ENCODE results near the gene MOB1B. TPM values are rescaled to one million over a fixed set of nuclear protein-coding genes. Genes with fewer than 3 reads are reported as not detected.

Gene MOB1B
- total RNA-seq, 1 experiment from 2014 or later = 14.5 TPM

GRCh38 chr4:70859066-70859465 lies 43.1 kb upstream of the MOB1B start:
- no peaks in the 10 kb centered on the region for H3K9me2 ChIP-seq (ENCODE audit: insufficient read depth)
- H3F3A ChIP-seq (ENCODE audit: insufficient read depth, low read depth) = no peaks in the 10 kb centered on the region
- BruUV-seq (replicated peaks) = no TSS peak
- intact Hi-C loops (cut with micrococcal nuclease; ENCODE audit: unreplicated experiment) = no loop called here
- H3K27ac ChIP-seq = no peak overlapping the region
- H3K27me3 ChIP-seq (ENCODE audit: insufficient read depth, low read depth) = no peaks in the 10 kb centered on the region
- TF ChIP-seq EZH2 (IDR thresholded peaks at IDR 0.05; ENCODE audit: low read depth) = no peak
- TF ChIP-seq CTCF (conservative IDR thresholded peaks at IDR 0.05) = no peak
- DNase-seq = no peak
- ChIA-PET POLR2A (ENCODE audit: unreplicated experiment) (no interaction called here), CTCF (no interaction called here)
- H3K9me3 ChIP-seq (ENCODE audit: insufficient read depth, low read depth) = no peaks in the 10 kb centered on the region
- no peaks in the 10 kb centered on the region for H4K20me1 ChIP-seq (ENCODE audit: insufficient read depth)
- no peaks in the 10 kb centered on the region for H3K4me1 ChIP-seq (replicated peaks; ENCODE audit: insufficient read depth)
- no peak overlapping the region for H3K4me2 ChIP-seq
- H3K4me3 ChIP-seq = no peak overlapping the region
- no peaks in the 10 kb centered on the region for H3K36me3 ChIP-seq (ENCODE audit: low read depth)
- H3K79me2 ChIP-seq (ENCODE audit: low read depth) = no peaks in the 10 kb centered on the region
- H2AFZ ChIP-seq = no peak overlapping the region

- Histone ChIP-seq H3K4me1 (replicated peaks; ENCODE audit: insufficient read depth) (no peaks in the 10 kb centered on the region), H3K9me3 (ENCODE audit: insufficient read depth, low read depth) (no peaks in the 10 kb centered on the region), H3K9me2 (ENCODE audit: insufficient read depth) (no peaks in the 10 kb centered on the region), H4K20me1 (ENCODE audit: insufficient read depth) (no peaks in the 10 kb centered on the region), H3F3A (ENCODE audit: insufficient read depth, low read depth) (no peaks in the 10 kb centered on the region), H3K27ac (no peak overlapping the region), H3K27me3 (ENCODE audit: insufficient read depth, low read depth) (no peaks in the 10 kb centered on the region), H3K4me3 (no peak overlapping the region), H3K4me2 (no peak overlapping the region), H3K36me3 (ENCODE audit: low read depth) (no peaks in the 10 kb centered on the region), H2AFZ (no peak overlapping the region), H3K79me2 (ENCODE audit: low read depth) (no peaks in the 10 kb centered on the region)
- no peak for DNase-seq
- CTCF ChIA-PET = no interaction called here
- no TSS peak for BruUV-seq (replicated peaks)
- TF ChIP-seq EZH2 (IDR thresholded peaks at IDR 0.05; ENCODE audit: low read depth) = no peak
- no peak for TF ChIP-seq CTCF (conservative IDR thresholded peaks at IDR 0.05)
- intact Hi-C loops (cut with micrococcal nuclease; ENCODE audit: unreplicated experiment) = no loop called here
- POLR2A ChIA-PET (ENCODE audit: unreplicated experiment) = no interaction called here
These were observed 38.9 kb upstream of the MOB1B start for GRCh38 chr4:70863099-70863790.

- H3F3A ChIP-seq (ENCODE audit: insufficient read depth, low read depth) = no peaks in the 10 kb centered on the region
- no peak overlapping the region for H2AFZ ChIP-seq
- no peak overlapping the region for H3K4me2 ChIP-seq
- POLR2A ChIA-PET (ENCODE audit: unreplicated experiment) = no interaction called here
- H3K27ac ChIP-seq = no peak overlapping the region
- H3K9me2 ChIP-seq (ENCODE audit: insufficient read depth) = no peaks in the 10 kb centered on the region
- no peaks in the 10 kb centered on the region for H3K4me1 ChIP-seq (replicated peaks; ENCODE audit: insufficient read depth)
- CTCF ChIA-PET = no interaction called here
- no peaks in the 10 kb centered on the region for H3K79me2 ChIP-seq (ENCODE audit: low read depth)
- intact Hi-C loops (cut with micrococcal nuclease; ENCODE audit: unreplicated experiment) = no loop called here
- no TSS peak for BruUV-seq (replicated peaks)
- no peak for DNase-seq
- no peaks in the 10 kb centered on the region for H3K27me3 ChIP-seq (ENCODE audit: insufficient read depth, low read depth)
- H3K36me3 ChIP-seq (ENCODE audit: low read depth) = no peaks in the 10 kb centered on the region
- no peaks in the 10 kb centered on the region for H3K9me3 ChIP-seq (ENCODE audit: insufficient read depth, low read depth)
- TF ChIP-seq EZH2 (IDR thresholded peaks at IDR 0.05; ENCODE audit: low read depth) = no peak
- no peak for TF ChIP-seq CTCF (conservative IDR thresholded peaks at IDR 0.05)
- no peak overlapping the region for H3K4me3 ChIP-seq
- H4K20me1 ChIP-seq (ENCODE audit: insufficient read depth) = no peaks in the 10 kb centered on the region
These were observed 33.4 kb upstream of the MOB1B start for GRCh38 chr4:70868778-70869177.
